Stimulated activated CD4-positive, alpha-beta T cell treated with anti-CD3 and anti-CD28 coated beads, Interleukin-4, amount 100 ng/mL, for 4 hours (primary cell): Measurements from ENCODE around the gene ELL3.
"Not testable (repeated sequence)": the region's sequence is repeated elsewhere in the genome, so short reads cannot be mapped to it uniquely, and the experiment has no call there.

Source experiments
- DNase-seq, 2 experiments: peaks; one replicate each; pipeline ENCODE4 v3.0.0-alpha.2; 2020

The ELL3 gene

GRCh38 chr15:43776718-43777266 is at the start of gene ELL3:
Gene ELL3, minus strand, starts transcription at chr15:43776966. Its CDS starts 65 bp downstream, at chr15:43776901.
- DNase-seq, result peak; percentile 73 to 75

- DNase-seq, result no peak
Measured at GRCh38 chr15:43826029-43826507, 49.3 kb upstream of the ELL3 start.

GRCh38 chr15:43825305-43825704 is 48.5 kb upstream of the ELL3 start:
- not testable (repeated sequence) for DNase-seq

- peak; percentile 80 to 92 for DNase-seq
Measured at GRCh38 chr15:43824302-43825246, 47.8 kb upstream of the ELL3 start, which contains the start of gene MFAP1. Gene MFAP1, minus strand, starts transcription at chr15:43824690. Its CDS starts 121 bp downstream, at chr15:43824569.

- DNase-seq, result no peak
Measured at GRCh38 chr15:43821505-43821904, 44.7 kb upstream of the ELL3 start.

GRCh38 chr15:43815064-43815463 is 38.3 kb upstream of the ELL3 start:
- not testable (repeated sequence) for DNase-seq

- no peak for DNase-seq
Measured at GRCh38 chr15:43808960-43809678, 32.4 kb upstream of the ELL3 start.

- no peak for DNase-seq
Measured at GRCh38 chr15:43808435-43808950, 31.7 kb upstream of the ELL3 start.

- not testable (repeated sequence) for DNase-seq
Measured at GRCh38 chr15:43802676-43803075, 25.9 kb upstream of the ELL3 start.

- DNase-seq, result peak; percentile 87 to 92
Measured at GRCh38 chr15:43800286-43801141, 23.7 kb upstream of the ELL3 start, which contains the start of gene HYPK. Gene HYPK, plus strand, starts transcription at chr15:43800599. Its CDS starts 24 bp downstream, at chr15:43800623.

- no peak for DNase-seq
Measured at GRCh38 chr15:43799945-43800285, 23.1 kb upstream of the ELL3 start, which contains the start of gene SERINC4. Gene SERINC4, minus strand, starts transcription at chr15:43800220. Its CDS starts 234 bp downstream, at chr15:43799986.

GRCh38 chr15:43799209-43799944 is 22.6 kb upstream of the ELL3 start:
- no peak for DNase-seq

GRCh38 chr15:43796566-43796965 is 19.8 kb upstream of the ELL3 start:
- DNase-seq, result no peak

GRCh38 chr15:43795997-43796396 is 19.2 kb upstream of the ELL3 start:
- DNase-seq, result no peak

GRCh38 chr15:43795197-43795596 is 18.4 kb upstream of the ELL3 start:
- no peak for DNase-seq

- DNase-seq, result no peak
Measured at GRCh38 chr15:43794269-43795037, 17.7 kb upstream of the ELL3 start.

- no peak for DNase-seq
Measured at GRCh38 chr15:43793647-43794046, 16.9 kb upstream of the ELL3 start.

- peak in 1 of 2 experiments; percentile 32 for DNase-seq
Measured at GRCh38 chr15:43792761-43793476, 16.2 kb upstream of the ELL3 start.

- DNase-seq, result peak; percentile 100
Measured at GRCh38 chr15:43791993-43792760, 15.4 kb upstream of the ELL3 start, which contains the start of gene SERF2. Gene SERF2, plus strand, starts transcription at chr15:43792320. Its CDS starts 57 bp downstream, at chr15:43792377.
